Gastrocnemius medialis (tissue), 4 donors: ENCODE data around the gene BRAT1.

Experiments used
- POLR2A ChIP-seq, 2 donors: fragments of 450-650 bp; IDR thresholded peaks; one replicate each; pipeline ENCODE4 v1.6.1; 2017; ENCODE audit warnings: antibody characterized with exemption in 2 of 2, mild to moderate bottlenecking in 2 of 2, moderate library complexity in 2 of 2
- TF ChIP-seq, protein P1 (sequence below), 5 experiments: fragments of 450-650 bp in 3 of 5; fragments of 200-600 bp in 2 of 5; sonication (generic) in 2 of 5; IDR thresholded peaks in 4 of 5; conservative IDR thresholded peaks in 1 of 5; 1 replicate in 4 of 5; 2 replicates in 1 of 5; pipeline ENCODE4 v1.5.1; 2016 to 2019; ENCODE audit warnings: antibody characterized with exemption in 5 of 5, mild to moderate bottlenecking in 3 of 5, moderate library complexity in 3 of 5

DNA sequence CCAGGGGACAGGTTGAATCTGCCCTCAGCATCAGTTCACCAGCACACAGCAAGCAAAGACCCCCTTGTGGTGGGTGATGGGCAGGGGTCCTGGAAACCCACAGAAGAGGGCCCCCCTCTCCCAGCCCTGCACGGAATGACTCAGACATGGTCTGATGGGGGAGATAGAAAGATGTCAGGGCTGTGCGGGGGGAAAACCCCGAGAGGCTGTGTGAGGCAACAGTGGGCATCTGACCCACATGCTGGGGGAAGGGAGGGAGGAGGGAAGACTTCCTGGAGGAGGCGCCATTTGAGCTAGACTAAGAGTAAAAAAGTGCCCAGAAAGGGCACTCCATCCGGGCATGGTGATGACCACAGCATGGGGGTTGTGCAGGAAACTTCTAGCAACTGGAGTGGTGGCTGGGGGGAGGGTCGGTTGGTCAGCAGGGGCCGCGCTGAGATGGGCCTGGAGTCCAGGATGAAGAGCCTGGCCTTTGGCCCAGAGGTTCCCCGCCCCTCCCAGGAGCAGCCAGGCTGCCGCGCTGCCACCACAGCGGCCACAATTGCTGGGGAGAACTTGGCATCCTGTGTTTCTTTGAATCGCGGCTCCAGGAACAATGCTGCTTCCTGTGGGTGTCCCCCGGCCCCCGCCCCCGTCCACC is 33.3 kb downstream of the BRAT1 start:
- TF ChIP-seq, protein P1, sequence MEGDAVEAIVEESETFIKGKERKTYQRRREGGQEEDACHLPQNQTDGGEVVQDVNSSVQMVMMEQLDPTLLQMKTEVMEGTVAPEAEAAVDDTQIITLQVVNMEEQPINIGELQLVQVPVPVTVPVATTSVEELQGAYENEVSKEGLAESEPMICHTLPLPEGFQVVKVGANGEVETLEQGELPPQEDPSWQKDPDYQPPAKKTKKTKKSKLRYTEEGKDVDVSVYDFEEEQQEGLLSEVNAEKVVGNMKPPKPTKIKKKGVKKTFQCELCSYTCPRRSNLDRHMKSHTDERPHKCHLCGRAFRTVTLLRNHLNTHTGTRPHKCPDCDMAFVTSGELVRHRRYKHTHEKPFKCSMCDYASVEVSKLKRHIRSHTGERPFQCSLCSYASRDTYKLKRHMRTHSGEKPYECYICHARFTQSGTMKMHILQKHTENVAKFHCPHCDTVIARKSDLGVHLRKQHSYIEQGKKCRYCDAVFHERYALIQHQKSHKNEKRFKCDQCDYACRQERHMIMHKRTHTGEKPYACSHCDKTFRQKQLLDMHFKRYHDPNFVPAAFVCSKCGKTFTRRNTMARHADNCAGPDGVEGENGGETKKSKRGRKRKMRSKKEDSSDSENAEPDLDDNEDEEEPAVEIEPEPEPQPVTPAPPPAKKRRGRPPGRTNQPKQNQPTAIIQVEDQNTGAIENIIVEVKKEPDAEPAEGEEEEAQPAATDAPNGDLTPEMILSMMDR (IDR thresholded peaks at IDR 0.05 in 4 of 5, conservative IDR thresholded peaks at IDR 0.05 in 1 of 5), result no peak
- TF ChIP-seq POLR2A (IDR thresholded peaks at IDR 0.05), result no peak
